BLaER1 treated with 17β-estradiol and CSF1 and Interleukin-3, amounts not matched to agents 10 nM and 100 nM (cell line): ENCODE measurements around the gene CXCL8.

Experiments used
- H3K27ac ChIP-seq, 11 experiments: shearing (Covaris generic); formaldehyde crosslinking; 2 replicates each; pipeline ENCODE4 v1.8.1; 2022
- H3K27me3 ChIP-seq, 11 experiments: shearing (Covaris generic); formaldehyde crosslinking; 2 replicates each; pipeline ENCODE4 v1.8.1; 2022
- H3K36me3 ChIP-seq, 11 experiments: shearing (Covaris generic); formaldehyde crosslinking; 2 replicates each; pipeline ENCODE4 v1.8.1; 2022
- H3K4me1 ChIP-seq, 10 experiments: shearing (Covaris generic); formaldehyde crosslinking; 2 replicates each; pipeline ENCODE4 v1.8.1; 2022
- H3K4me2 ChIP-seq, 11 experiments: shearing (Covaris generic); formaldehyde crosslinking; 2 replicates each; pipeline ENCODE4 v1.8.1; 2022
- H3K4me3 ChIP-seq, 10 experiments: shearing (Covaris generic); formaldehyde crosslinking; 2 replicates each; pipeline ENCODE4 v1.8.1; 2022
- H3K9ac ChIP-seq, 11 experiments: shearing (Covaris generic); formaldehyde crosslinking; 2 replicates each; pipeline ENCODE4 v1.8.1; 2022
- H3K9me3 ChIP-seq, 11 experiments: shearing (Covaris generic); formaldehyde crosslinking; replicated peaks in 1 of 11; 2 replicates each; pipeline ENCODE4 v1.8.1; 2022
- H4K20me1 ChIP-seq, 11 experiments: shearing (Covaris generic); formaldehyde crosslinking; 2 replicates each; pipeline ENCODE4 v1.8.1; 2022
- Cebpa-rat ChIP-seq, 11 experiments: shearing (Covaris generic); IDR thresholded peaks; 2 replicates each; pipeline ENCODE4 v1.8.1; 2022

CXCL8 gene

DNA sequence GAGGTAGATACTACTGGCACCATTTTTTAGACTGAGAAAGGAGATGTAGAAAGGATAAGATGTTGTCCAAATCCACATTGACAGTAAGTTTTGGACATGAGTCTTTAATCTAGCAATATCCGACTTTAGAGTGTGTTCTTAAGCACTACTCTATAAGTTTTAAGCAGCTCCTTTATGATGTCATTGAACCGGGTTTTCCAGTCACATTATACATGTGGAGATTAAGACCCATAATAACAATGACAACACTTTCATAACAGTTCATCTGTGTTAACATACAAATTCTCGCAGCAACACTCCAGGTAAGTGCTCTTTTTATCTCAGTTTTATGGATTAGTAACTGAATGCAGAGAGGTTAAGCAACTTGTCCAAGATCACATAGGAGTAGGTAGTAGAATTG, 30.3 kb upstream of the CXCL8 start:
- peaks cover 5 to 91% (median 34%) of the 10 kb centered on the region in 10 experiments; a peak in 17 of 20 replicates for H3K4me1 ChIP-seq
- H3K9ac ChIP-seq, result peak overlapping the region in 3 of 11 experiments; percentile 51 to 58 (median 54); a peak in 5 of 22 replicates

DNA sequence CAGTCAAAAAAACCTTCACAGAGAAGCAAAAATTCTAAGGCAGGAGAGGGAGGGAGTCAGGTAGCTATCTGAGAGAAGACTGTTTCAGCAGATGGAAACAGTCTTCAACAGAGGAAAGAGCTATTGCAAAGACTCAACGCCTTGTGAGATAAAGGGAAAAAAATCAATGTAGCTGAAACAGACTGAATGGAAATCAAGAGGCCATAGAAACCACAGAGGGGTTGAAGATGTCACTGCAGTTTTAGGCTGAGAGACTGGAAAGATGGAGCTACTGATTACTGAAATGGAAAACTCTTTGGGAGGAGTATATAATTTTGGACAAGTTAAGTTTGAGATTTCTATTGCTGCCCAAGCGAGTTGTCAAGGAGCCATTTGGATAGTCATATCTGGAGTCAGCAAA, 28.4 kb upstream of the CXCL8 start:
- peaks cover 5 to 91% (median 29%) of the 10 kb centered on the region in 10 experiments; a peak in 17 of 20 replicates for H3K4me1 ChIP-seq
- peak overlapping the region in 3 of 11 experiments; percentile 53 to 63 (median 56); a peak in 7 of 22 replicates for H3K27ac ChIP-seq

More for the DNA sequence above, 30.3 kb upstream of the CXCL8 start:
- Histone ChIP-seq H3K4me3 (no peak overlapping the region), H3K36me3 (no peaks in the 10 kb centered on the region), H3K4me2 (peak overlapping the region in 8 of 11 experiments; percentile 14 to 92 (median 48); a peak in 12 of 22 replicates), H3K27ac (peak overlapping the region in 6 of 11 experiments; percentile 40 to 90 (median 78); a peak in 9 of 22 replicates), H3K27me3 (no peaks in the 10 kb centered on the region), H3K9me3 (no peaks in the 10 kb centered on the region), H4K20me1 (no peaks in the 10 kb centered on the region)
- no peak for TF ChIP-seq Cebpa-rat (IDR thresholded peaks at IDR 0.05)

DNA sequence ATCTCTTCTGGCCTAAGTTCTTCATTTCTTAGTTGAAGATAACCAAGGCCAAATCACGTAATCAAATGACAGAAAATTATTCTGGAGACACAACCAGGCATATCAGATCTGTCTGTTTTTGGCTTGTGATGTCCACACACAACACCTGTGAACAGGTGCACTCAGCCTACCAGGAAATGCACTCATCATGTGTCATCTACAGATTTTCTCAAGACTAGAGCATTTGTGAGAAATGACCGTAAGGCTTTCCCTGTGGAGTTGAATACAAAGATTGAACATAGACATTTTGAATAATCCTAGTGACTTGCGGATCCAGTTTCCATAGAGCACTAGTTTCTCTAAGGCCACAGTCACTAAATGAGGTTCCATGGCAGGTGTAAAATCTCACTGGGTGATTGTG, 26.7 kb upstream of the CXCL8 start:
- H3K4me2 ChIP-seq, result peak overlapping the region in 2 of 11 experiments; percentile 23 to 32; a peak in 3 of 22 replicates
- peaks cover 0 to 10% (median 0%) of the 10 kb centered on the region in 11 experiments; a peak in 3 of 22 replicates for H3K9me3 ChIP-seq
- no peaks in the 10 kb centered on the region for H3K27me3 ChIP-seq
- no peak overlapping the region for H3K27ac ChIP-seq
- peaks cover 5 to 91% (median 22%) of the 10 kb centered on the region in 10 experiments; a peak in 17 of 20 replicates for H3K4me1 ChIP-seq
- no peak overlapping the region for H3K9ac ChIP-seq
- H4K20me1 ChIP-seq, result no peaks in the 10 kb centered on the region
- no peaks in the 10 kb centered on the region for H3K36me3 ChIP-seq
- H3K4me3 ChIP-seq, result no peak overlapping the region
- TF ChIP-seq Cebpa-rat (IDR thresholded peaks at IDR 0.05), result no peak

More for the DNA sequence above, 28.4 kb upstream of the CXCL8 start:
- Histone ChIP-seq H3K9ac (peak overlapping the region in 2 of 11 experiments; percentile 5 to 22; a peak in 1 of 22 replicates), H3K36me3 (no peaks in the 10 kb centered on the region), H3K4me2 (peak overlapping the region in 4 of 11 experiments; percentile 49 to 75 (median 68); a peak in 8 of 22 replicates), H3K4me3 (no peak overlapping the region), H4K20me1 (no peaks in the 10 kb centered on the region), H3K27me3 (no peaks in the 10 kb centered on the region), H3K9me3 (peaks cover 0 to 10% (median 0%) of the 10 kb centered on the region in 11 experiments; a peak in 3 of 22 replicates)
- no peak for TF ChIP-seq Cebpa-rat (IDR thresholded peaks at IDR 0.05)

DNA sequence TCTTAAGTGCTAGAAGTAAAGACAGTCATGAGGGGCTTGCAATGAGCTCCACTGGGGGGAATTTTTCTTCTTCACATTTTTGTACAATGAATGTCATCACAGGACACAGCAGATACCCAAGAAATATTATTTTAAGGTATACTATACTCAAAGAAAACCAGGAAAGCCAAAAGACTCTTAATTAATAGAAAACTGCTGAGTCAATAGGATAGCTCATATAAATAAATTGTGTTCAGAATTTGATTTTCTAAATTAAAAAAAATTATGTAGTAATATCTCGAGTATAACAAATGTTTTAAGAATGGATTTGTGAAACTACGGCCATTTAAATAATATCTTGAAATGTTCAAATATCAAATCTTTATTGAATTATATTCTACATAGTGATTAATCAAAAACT, 25.7 kb upstream of the CXCL8 start:
- Histone ChIP-seq H3K36me3 (no peaks in the 10 kb centered on the region), H3K27me3 (no peaks in the 10 kb centered on the region), H3K4me2 (no peak overlapping the region; a peak in 1 of 22 replicates), H3K4me3 (no peak overlapping the region), H4K20me1 (no peaks in the 10 kb centered on the region), H3K9me3 (peaks cover 0 to 10% (median 0%) of the 10 kb centered on the region in 11 experiments; a peak in 3 of 22 replicates), H3K4me1 (peaks cover 2 to 91% (median 23%) of the 10 kb centered on the region in 10 experiments; a peak in 17 of 20 replicates), H3K27ac (no peak overlapping the region), H3K9ac (no peak overlapping the region)
- no peak for TF ChIP-seq Cebpa-rat (IDR thresholded peaks at IDR 0.05)

DNA sequence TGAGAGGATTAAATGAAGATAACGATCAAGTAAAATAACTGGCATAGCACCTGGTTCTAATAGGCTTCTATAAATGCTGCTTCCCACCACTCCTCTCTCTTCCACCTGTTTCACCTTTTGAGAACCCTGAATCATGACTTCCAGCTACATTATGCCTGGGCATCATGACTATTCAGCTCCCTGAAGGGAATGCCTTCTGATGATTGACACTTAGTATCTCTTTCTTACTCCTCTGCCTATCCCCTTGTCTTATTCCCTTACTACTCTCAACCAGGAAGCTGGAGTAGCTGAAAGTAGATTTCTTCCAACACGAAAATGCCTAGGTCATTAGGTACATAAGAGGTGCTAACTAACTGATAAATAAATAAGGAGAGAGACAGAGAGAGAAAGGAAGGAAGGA, 24.7 kb upstream of the CXCL8 start:
- TF ChIP-seq Cebpa-rat (IDR thresholded peaks at IDR 0.05), result no peak
- Histone ChIP-seq H4K20me1 (no peaks in the 10 kb centered on the region), H3K4me3 (no peak overlapping the region), H3K27ac (peak overlapping the region in 4 of 11 experiments; percentile 3 to 87 (median 16); a peak in 6 of 22 replicates), H3K9me3 (peaks cover 0 to 10% (median 0%) of the 10 kb centered on the region in 11 experiments; a peak in 3 of 22 replicates), H3K4me2 (peak overlapping the region in 2 of 11 experiments; percentile 31 to 86; a peak in 3 of 22 replicates), H3K27me3 (no peaks in the 10 kb centered on the region), H3K36me3 (no peaks in the 10 kb centered on the region), H3K4me1 (peaks cover 0 to 91% (median 19%) of the 10 kb centered on the region in 10 experiments; a peak in 12 of 20 replicates), H3K9ac (no peak overlapping the region)

DNA sequence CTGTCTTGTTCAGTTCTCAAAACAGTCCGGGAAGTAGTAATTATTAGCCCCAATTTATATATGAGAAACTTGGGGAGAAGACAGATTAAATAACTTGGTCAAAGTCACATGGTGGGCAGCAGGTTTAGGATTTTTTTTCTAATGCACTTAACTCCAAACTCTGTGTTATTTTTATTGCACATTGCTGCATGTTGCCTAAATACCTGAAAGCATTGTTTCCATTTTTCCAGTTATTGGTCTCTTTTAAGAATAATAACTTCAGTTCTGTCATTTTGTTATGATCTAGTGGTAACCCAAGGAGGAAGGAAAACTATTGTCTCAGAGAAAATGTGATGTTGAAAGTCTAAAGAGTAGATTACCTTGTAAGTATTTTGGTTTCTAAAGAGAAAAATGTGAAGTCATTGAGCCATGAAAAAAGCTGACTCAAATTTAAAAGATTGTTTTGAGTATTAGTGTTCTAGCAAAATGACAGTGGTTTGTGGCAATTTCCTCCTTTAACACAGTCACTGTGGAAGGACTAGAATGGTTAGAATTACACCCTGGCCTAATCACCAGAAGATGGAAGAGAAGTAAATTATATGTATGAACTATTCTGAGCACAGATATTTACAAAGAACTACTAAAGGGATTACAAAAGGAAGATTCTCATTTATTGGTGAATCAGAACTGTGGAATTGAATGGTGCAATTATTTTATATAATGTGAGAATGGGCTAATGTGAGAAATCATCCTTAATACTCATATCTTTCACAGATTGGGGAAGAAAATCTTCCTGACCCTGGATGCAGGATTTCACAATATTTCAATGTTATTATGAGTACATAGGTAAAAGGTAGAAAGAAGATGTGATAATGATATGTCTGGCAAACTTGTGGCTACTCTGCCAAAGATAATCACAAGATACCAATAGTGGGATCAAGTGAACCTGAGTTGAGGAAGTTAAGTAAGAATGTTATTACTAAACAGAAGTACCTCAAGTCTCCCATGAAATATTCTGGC, 21.7 kb upstream of the CXCL8 start:
- Histone ChIP-seq H3K4me1 (peaks cover 0 to 92% (median 16%) of the 10 kb centered on the region in 10 experiments; a peak in 12 of 20 replicates), H3K4me2 (peak overlapping the region in 7 of 11 experiments; percentile 1 to 86 (median 61); a peak in 13 of 22 replicates), H3K9ac (peak overlapping the region in 5 of 11 experiments; percentile 43 to 76 (median 68); a peak in 11 of 22 replicates), H3K36me3 (no peaks in the 10 kb centered on the region), H3K27me3 (no peaks in the 10 kb centered on the region), H4K20me1 (no peaks in the 10 kb centered on the region), H3K4me3 (no peak overlapping the region), H3K9me3 (peaks cover 0 to 19% (median 0%) of the 10 kb centered on the region in 11 experiments; a peak in 3 of 22 replicates), H3K27ac (peak overlapping the region in 8 of 11 experiments; percentile 0 to 89 (median 84); a peak in 14 of 22 replicates)
- no peak for TF ChIP-seq Cebpa-rat (IDR thresholded peaks at IDR 0.05)

DNA sequence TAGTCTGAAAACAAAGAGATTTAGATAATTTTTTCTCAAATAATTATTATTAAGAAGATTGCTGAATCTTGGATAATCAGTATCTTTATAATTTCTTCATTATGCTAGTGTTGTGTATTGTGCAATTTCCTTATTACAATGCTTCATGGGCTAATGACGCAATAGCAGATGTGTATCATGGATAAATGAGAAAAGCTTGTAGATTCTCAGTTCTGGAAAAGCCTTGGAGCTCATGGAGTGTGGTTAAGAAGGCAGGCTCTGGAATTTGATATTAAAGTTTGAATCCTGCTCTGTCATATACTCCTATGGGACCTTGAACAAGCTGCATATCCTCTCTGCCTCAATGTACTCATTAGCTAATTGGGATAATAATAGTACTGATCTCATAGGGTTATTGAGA, 18.9 kb upstream of the CXCL8 start:
- peak overlapping the region in 5 of 11 experiments; percentile 17 to 86 (median 51); a peak in 8 of 22 replicates for H3K4me2 ChIP-seq
- H3K4me1 ChIP-seq, result peaks cover 0 to 96% (median 16%) of the 10 kb centered on the region in 10 experiments; a peak in 12 of 20 replicates
- H3K9ac ChIP-seq, result no peak overlapping the region
- H3K36me3 ChIP-seq, result no peaks in the 10 kb centered on the region
- H3K27me3 ChIP-seq, result no peaks in the 10 kb centered on the region
- no peaks in the 10 kb centered on the region for H4K20me1 ChIP-seq
- peaks cover 0 to 14% (median 0%) of the 10 kb centered on the region in 11 experiments; a peak in 3 of 22 replicates for H3K9me3 ChIP-seq
- peak in 5 of 11 experiments; percentile 37 to 75 (median 56); a peak in 4 of 22 replicates for TF ChIP-seq Cebpa-rat (IDR thresholded peaks at IDR 0.05)
- H3K4me3 ChIP-seq, result no peak overlapping the region
- H3K27ac ChIP-seq, result peak overlapping the region in 5 of 11 experiments; percentile 4 to 89 (median 56); a peak in 8 of 22 replicates

DNA sequence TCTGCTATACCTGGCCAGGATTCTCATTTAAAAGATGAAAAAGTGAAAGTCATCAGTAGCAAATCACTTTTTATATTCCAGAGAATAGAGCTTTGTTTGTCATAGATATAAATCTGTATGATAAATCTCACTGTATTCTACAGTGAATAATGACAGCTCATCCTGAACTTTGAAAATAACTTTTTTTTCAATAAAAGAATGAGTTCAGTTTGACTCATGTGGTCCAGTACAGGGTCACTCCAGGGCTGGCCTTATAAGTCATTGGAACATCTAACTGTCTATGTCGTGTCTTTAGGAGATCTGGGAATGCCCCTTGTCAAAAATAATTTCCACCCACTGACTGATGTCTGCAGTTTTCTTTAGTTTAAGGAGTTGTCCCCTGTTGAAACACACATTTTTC, 18.5 kb upstream of the CXCL8 start:
- Histone ChIP-seq H3K9ac (no peak overlapping the region), H3K9me3 (peaks cover 0 to 10% (median 0%) of the 10 kb centered on the region in 11 experiments; a peak in 3 of 22 replicates), H3K27ac (peak overlapping the region in 5 of 11 experiments; percentile 4 to 89 (median 56); a peak in 8 of 22 replicates), H3K4me1 (peaks cover 0 to 96% (median 16%) of the 10 kb centered on the region in 10 experiments; a peak in 12 of 20 replicates), H3K4me2 (peak overlapping the region in 4 of 11 experiments; percentile 42 to 86 (median 60); a peak in 7 of 22 replicates), H4K20me1 (no peaks in the 10 kb centered on the region), H3K36me3 (no peaks in the 10 kb centered on the region), H3K4me3 (no peak overlapping the region), H3K27me3 (no peaks in the 10 kb centered on the region)
- TF ChIP-seq Cebpa-rat (IDR thresholded peaks at IDR 0.05), result no peak
